ENCODE measurements around the gene CMTM7.

- no peak for TF ChIP-seq CTCF (IDR thresholded peaks at IDR 0.05)
- no peak for TF ChIP-seq POLR2A (IDR thresholded peaks at IDR 0.05)
These were observed 68.5 kb downstream of the CMTM7 start for GRCh38 chr3:32460031-32460749.

Data from adrenal gland (tissue), 5 donors.